HG02588 (cell line): ENCODE data around the gene SLC22A9.

Experiments
- ATAC-seq: cut with Tn5 transposase; IDR thresholded peaks from one replicate; pipeline ENCODE4 v1.9.1; 2021; ENCODE audit warnings: mild to moderate bottlenecking, moderate library complexity; ENCODE audit not compliant: unreplicated experiment

The SLC22A9 gene

DNA sequence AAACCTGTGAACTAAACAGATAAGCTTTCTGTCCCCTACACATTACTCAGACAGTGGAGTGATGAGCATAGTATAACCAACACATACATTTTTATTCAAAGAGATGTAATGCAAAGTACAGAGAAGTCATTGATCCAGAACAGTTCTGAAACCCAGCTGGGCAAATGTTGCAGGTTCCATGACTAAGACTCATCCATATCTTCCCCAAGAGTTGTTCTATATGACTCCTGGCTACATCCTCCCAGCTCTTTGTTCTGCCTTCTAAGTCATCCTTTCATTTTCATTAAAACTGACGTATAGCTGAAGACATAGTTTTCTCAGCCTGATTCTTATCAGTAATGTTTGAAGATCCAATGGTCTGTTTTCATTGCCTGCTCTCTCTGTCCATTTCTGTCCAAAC, 74.1 kb downstream of the SLC22A9 start:
- no peak for ATAC-seq

DNA sequence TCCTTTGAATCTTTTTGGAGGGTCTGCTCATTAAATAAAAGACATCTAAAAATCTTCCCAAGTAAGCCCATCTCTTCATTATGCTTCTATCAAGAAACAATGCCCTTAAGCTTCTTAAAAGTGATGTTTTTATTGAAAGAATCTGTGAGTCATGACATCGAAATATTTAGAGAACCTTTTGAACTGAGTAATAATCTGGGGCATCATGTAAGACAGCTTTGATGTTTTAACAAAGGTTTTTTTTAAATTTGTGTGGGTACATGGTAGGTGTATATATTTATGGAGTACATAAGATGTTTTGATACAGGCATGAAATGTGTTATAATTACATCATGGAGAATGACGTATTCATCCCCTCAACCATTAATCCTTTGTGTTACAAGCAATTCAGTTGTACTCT, 74.6 kb downstream of the SLC22A9 start:
- ATAC-seq = no peak

DNA sequence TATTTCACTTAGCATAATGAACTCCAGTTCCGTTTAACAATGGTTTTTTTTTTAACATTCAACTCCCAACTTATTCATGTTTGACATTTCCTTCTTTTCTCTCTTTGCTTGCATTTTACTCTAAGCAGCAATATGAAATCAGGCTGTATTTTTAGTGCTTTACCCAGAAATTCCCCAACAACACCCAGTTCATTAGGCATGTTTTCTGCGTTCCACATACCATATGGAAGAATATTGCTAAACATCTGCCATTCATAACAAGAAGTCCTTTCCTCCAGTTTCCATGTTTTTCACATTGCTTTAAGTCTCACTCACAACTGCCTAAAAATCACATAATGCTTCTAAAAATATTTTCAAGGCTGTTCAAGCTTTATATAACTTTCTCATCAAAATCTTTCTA, 75.5 kb downstream of the SLC22A9 start:
- no peak for ATAC-seq

DNA sequence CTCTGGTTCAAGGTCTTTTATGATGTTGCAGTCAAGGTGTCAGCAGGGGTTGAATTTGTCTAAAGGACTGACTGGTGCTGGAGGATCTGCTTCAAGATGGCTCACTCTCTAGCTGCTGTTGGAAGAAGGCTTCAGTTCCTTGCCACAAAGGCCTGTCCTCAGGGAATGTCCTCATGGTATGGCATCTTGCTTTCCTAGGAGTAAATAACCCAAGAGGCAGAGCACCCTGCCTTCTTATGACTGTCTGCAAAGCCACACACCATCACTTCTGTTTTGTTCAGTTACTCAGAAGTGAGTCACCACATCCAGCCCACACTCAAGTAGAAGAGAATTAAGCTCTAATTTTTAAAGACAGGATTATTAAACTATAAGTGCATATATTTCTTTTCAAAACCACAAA, 76.1 kb downstream of the SLC22A9 start:
- no peak for ATAC-seq

DNA sequence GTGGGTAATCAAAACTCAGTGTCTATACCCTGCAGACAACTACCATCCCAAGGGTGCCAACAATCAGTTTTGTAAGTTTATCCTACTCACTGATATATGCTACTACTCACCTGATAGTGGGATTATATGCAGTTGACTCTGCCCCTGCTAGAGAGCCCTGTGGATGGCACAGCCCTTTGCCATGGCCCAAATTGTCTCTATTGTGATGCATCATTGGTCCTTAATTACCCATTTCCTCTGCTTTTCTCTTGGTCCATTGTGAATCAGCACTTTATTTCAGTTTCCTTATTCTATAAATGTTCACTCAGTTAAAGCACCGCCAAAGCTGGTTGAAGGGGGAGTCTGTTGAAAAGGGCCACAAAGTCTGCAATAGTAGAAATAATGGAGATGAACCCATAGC, 79.1 kb downstream of the SLC22A9 start:
- ATAC-seq = no peak

DNA sequence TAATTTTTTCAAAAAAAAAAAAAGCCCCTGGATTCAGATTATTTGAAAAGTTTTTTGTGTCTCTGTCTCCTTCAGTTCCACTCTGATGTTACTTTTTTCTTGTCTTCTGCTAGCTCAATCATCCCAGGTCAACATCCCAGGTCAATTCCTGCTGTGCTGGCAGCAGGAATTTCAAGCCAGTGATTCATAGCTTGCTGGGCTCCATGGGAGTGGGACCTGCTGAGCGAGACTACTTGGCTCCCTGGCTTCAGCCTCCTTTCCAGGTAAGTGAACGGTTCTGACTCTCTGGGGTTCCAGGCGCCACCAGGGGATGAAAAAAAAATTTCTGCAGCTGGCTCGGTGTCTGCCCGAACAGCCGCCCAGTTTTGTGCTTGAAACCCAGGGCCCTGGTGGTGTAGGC, 90.0 kb downstream of the SLC22A9 start:
- ATAC-seq = no peak
